Left renal pelvis (tissue), 4 donors: ENCODE measurements around the gene SOWAHA. TPM values are rescaled to one million over a fixed set of nuclear protein-coding genes. Genes with fewer than 3 reads are reported as not detected.
A peak's percentile ranks its signal among the peaks of the same experiment; 100 is the strongest.
"Not testable (repeated sequence)": the region's sequence is repeated elsewhere in the genome, so short reads cannot be mapped to it uniquely, and the experiment has no call there.

ENCODE experiments used
- DNase-seq, 4 donors: peaks; one replicate each; pipeline ENCODE4 v3.0.0-alpha.2; 2013; ENCODE audit warnings: low read depth in 4 of 4, low spot score in 3 of 4
- polyA plus RNA-seq, 4 donors: library from polyadenylated mRNA; unstranded; fragments of 120-200 nt; gene quantifications; one replicate each; pipeline ENCODE4 v1.2.1, GENCODE V29; 2013; ENCODE audit not compliant: insufficient read length in 4 of 4

The SOWAHA gene
- polyA plus RNA-seq, 4 donors: 0.12 to 5.1 (median 4.8) TPM

DNA sequence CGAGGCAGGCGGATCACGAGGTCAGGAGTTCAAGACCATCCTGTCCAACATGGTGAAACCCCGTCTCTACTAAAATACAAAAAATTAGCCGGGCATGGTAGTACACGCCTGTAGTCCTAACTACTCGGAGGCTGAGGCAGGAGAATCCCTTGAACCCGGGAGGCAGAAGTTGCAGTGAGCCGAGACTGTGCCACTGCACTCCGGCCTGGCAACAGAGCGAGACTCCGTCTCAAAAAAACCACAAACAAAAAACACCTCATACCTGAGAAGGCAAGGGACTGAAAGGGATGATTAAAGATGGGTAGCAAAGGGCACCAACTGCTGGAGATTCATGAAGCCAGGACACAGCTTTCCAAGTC is 6.3 kb upstream of the SOWAHA start:
- not testable (repeated sequence) for DNase-seq

DNA sequence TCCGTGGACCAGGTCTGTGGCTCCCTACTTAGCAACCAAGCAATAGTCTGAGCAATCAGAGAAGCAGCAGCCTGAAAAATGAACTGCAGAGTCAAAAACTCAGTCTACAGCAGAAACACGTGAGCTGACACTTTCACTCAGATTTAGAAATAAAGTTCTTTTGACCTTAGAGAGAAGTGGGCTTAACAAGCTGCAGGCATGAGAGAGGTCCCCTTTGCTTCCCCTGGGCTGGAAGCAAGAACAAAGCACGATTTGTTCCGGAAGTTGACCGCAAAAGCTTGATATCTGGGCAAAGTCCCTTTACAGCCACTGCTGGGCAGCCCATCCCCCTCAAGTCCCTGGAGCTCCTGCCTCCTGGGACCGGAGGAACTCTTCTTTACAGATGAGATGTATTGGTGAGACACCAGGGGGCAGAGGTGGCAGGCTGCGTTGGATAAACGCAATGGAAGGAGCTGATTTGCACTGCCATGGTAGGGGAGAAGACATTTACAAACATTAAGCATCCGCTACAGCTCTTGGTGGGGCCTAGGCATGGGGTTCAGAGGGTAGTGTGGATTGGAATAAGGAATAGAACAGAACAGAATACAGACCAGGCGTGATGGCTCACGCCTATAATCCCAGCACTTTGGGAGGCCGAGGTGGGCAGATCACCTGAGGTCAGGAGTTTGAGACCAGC is 5.8 kb upstream of the SOWAHA start:
- DNase-seq: no peak

DNA sequence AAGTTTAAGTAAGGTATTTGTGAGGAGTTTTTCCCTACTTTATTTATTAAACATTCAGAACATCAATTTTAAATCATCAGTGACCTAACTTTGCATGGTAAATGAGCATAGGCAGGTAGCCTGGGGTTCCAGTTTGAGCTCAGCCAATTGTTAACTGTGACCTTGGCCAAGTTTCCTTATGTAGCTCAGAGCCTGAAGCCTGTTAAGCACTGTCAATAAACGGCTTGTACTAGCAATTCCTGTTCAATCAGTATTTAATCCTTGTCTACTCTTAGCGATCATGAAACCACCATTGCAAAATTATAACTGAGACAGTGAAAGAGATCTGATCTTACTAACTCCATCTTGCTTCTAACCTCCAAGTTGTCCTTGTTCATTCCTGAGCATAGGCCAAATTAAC is 4.7 kb upstream of the SOWAHA start:
- no peak for DNase-seq

DNA sequence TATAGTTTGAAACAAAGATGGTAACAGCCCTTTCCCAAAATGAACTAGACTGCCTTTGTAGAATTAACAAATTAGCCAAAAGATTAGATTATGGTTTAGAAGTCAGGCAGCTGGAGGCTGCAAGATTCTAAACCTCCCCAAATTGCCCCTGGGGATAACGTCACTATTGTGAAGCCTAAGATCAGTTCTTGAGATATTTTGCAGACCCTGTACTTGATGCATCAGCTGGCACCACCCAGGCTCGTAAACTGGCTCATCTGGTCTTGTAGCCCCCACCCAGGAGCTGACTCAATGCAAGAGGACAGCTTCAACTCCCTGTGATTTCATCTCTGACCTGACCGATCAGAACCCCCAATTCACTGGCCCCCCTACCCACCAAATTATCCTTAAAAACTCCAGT is 4.2 kb upstream of the SOWAHA start:
- DNase-seq: no peak

DNA sequence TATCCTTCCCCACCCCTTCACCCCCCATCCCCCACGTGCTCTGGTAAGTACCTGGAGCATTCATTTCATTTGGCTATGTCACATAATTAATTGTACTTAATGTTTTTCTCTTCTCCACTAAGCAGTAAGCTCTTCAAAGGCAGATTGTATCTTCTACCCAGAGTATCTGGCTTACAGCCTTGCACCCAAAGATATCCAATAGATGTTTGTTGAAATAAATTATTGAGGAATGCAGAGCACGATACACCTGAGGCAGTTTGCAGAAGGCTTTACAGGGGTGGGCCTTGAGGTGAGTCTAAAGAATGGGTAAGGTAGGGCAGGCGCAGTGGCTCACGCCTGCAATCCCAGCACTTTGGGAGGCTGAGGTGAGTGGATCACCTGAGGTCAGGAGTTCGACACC is 2.5 kb upstream of the SOWAHA start:
- DNase-seq: no peak

DNA sequence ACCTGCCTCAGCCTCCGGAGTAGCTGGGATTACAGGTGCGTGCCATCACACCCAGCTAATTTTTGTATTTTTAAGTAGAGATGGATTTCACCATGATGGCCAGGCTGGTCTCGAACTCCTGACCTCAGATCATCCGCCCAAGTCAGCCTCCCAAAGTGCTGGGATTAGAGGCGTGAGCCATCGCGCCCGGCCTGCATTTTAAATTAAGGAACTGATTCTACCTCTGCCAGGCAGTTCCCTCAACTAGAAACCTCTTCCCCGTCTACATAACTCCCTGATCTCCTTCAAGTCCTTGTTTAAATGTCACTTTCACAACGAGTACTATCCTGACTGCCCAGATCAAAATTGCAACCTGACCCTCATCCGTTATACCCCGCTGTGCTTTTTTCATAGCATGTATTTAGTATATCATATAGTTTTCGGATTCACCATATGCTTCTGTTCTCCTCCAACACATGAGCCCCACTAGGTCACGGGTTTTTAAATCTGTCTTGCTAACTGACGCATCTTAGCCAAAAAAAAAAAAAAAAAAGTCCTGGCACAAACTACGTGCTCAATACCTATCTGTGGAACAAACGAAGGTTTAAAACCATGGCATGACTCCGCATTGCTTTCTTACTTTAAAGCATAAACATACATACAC is 858 bp upstream of the SOWAHA start:
- DNase-seq: no peak

DNA sequence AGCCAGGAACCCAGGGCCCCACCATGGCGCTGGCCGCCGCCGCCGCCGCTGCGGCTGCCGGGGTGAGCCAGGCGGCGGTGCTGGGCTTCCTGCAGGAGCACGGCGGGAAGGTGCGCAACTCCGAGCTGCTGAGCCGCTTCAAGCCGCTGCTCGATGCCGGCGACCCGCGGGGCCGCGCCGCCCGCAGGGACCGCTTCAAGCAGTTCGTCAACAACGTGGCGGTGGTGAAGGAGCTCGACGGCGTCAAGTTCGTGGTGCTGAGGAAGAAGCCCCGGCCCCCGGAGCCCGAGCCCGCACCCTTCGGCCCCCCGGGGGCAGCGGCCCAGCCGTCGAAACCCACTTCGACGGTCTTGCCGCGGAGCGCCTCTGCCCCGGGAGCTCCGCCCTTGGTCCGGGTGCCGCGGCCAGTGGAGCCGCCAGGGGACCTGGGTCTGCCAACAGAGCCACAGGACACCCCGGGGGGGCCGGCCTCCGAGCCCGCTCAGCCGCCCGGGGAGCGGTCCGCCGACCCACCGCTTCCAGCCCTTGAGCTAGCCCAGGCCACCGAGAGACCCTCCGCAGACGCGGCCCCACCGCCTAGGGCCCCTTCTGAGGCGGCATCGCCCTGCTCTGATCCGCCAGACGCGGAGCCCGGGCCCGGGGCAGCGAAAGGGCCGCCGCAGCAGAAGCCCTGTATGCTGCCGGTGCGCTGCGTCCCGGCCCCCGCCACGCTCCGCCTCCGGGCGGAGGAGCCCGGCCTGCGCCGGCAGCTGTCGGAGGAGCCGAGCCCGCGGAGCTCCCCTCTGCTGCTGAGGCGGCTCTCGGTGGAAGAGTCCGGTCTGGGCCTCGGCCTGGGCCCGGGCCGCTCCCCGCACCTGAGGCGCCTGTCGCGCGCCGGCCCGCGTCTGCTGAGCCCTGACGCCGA is 749 bp downstream of the SOWAHA start:
- no peak for DNase-seq

DNA sequence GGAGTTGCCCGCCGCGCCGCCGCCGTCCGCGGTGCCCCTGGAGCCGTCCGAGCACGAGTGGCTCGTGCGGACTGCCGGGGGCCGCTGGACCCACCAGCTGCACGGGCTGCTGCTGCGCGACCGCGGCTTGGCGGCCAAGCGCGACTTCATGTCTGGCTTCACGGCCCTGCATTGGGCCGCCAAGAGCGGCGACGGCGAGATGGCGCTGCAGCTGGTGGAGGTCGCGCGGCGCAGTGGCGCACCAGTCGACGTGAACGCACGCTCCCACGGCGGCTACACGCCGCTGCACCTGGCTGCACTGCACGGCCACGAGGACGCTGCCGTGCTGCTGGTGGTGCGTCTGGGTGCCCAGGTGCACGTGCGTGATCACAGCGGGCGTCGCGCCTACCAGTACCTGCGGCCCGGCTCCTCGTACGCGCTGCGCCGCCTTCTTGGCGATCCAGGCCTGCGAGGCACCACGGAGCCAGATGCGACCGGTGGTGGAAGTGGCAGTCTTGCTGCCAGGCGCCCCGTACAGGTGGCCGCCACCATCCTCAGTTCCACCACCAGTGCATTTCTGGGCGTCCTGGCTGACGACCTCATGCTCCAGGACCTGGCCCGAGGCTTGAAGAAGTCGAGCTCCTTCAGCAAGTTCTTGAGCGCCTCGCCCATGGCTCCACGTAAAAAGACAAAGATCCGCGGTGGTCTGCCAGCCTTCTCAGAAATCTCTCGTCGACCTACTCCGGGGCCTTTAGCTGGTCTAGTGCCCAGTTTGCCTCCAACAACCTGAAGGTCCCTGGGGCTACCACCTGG is 1.6 kb downstream of the SOWAHA start:
- DNase-seq: no peak

DNA sequence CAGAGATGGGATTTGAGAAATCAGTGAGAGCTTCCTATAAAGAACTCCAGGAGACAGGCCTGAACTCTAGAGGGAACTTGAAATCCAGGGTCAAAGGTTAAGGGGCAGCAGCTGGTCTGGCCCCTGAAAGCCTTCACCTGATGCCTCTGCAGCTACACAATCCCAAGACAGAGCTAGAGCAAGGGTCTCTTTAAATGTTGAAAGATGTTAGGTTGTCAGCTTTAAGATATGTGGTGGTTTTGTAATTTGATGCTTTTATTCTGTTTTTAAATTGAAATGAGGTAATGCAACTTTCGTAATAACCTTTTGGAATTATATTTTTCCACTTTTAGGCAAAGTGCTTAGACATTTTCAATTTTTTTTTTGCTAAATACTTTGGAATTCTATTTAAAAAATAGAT is 2.4 kb downstream of the SOWAHA start:
- no peak for DNase-seq

DNA sequence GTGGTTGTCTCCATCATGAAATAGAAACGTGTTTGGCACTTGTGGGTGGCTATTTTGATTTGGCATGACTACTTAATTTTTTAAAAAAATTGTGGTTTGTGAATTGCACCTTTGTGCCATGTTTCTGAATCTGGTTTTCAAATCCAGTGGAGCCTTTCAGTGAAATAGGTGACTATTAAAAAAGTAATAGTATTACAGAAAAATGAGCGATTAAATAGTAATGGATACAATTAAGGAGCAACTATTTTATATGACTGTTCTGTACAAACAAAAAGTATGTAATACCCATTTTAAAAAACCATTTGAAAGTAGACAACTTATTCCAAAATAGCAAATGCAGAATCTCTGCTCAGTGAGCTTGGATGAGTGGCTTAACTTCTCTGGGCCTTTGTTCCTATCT is 3.0 kb downstream of the SOWAHA start:
- DNase-seq: no peak

DNA sequence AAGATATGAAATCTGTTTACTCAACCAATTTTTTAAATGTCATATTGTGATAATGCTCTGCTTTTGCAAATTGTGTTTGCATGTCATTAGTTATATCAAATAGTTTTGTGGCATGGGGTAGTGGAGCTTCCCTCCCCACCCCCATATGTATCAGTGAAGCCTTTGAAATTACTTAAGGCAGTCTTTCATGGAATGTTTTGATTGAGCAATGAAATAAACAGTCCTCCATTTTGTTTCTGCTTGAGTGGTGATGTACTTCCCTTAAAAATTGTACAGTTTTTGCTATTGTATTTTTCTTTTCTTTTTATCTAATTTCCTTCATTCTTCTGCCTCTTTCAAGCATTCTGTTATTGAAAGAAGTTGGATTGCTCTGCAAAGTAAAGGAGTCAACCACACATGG is 3.5 kb downstream of the SOWAHA start:
- no peak for DNase-seq

DNA sequence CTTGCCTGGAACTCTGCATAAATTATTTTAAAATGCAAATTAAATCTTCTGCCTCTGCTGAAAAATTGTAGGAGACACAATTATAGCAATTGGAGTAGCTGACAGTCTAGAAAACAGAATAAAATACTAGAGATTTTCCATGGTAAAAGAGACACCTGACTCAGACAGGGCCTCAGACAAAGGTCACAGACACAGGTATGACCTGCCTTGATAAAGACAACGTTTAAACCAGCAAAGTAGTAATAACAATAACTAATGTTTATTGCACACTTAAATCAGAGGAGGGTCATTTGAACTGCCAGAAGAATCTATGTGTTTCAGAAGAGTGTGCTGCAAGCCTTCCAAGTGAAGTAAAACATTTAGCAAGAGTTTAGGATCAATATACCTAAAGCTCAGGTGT is 3.9 kb downstream of the SOWAHA start:
- DNase-seq: no peak

DNA sequence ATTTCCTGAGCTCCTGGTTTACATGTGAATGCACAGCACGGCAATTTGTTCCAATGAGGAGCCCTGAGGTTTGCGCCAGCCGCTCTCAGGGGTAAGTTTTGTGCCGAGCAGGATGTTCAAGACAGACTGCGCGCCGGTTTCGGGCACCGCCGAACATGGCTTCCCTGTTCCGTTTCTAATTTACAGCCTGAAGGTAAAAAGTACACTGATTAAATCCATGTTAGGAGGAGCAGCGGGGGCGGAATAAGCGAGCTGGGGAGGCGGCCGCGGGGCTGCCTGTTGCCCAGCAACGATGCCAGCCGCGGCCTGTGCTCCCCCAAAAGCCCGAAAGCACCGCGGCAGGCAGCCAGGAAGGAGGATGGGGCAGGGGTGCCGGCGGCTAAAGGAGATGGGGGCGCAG is 6.4 kb downstream of the SOWAHA start:
- no peak for DNase-seq

DNA sequence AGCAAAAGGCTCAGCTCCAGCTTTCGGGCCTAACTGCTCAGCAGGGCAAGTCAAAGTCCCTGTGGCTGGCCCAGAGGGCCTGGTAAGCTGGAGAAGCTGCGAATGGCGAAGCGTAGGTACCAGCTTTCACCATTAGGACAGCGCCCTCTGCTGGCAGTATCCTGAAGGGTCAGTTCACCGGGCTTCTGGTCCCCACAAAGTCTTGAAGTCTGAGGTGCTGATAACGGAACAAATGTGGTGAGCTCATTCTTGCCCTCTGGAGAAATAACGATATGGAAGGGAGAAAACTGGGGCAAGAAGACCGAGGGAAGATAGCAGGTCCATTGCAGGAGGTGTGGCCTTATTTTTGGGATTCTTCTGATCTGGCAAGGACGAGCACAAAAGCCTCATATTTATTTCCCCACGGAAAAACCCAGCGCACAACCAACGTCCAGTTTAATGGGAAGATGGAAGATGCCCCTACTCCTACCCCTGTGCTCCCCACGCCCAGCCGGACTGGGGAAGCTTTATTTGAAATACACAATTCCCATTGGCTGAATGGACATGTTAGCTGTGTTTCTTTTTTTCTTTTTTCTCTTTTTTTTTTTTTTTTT is 7.2 kb downstream of the SOWAHA start:
- peak in 2 of 4 donors; percentile 84 to 86 for DNase-seq

DNA sequence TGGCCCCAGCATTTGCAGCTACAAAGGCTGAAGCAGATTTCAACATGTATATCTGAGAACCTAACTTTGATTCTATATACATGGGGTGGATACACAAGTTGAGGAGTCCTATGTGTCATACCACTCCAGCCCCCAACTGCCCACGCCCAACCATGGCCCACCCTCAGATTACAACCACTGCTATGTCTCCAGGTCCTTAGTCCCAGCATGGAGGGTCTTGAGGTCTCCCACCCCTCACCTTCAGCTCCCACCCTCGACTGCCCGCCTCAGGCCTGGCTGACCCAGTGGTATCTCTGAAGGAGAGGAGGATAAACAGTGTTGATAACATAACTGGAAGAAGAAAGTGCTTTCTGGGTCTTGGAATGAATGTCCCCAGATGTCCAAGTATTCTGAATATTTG is 8.2 kb downstream of the SOWAHA start:
- DNase-seq: no peak

DNA sequence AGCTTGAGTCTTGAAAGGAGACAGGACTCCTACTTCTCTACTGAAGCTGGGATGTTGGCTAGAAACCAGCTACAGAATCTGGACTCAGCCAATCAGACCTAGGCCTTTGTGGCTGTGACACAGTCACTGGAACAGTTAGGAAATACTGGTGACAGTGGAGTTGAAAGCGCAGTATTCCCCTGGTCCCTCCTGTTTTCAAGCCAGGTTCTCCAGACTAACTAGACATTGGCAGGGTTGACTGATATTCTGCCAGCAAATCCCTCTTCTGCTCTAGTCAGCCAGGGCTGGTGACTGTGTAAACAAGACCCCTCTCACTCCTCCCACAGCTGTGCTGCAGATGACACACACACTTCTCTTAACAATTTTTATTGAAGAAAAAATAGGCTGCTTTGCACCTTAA is 8.7 kb downstream of the SOWAHA start:
- DNase-seq: no peak

DNA sequence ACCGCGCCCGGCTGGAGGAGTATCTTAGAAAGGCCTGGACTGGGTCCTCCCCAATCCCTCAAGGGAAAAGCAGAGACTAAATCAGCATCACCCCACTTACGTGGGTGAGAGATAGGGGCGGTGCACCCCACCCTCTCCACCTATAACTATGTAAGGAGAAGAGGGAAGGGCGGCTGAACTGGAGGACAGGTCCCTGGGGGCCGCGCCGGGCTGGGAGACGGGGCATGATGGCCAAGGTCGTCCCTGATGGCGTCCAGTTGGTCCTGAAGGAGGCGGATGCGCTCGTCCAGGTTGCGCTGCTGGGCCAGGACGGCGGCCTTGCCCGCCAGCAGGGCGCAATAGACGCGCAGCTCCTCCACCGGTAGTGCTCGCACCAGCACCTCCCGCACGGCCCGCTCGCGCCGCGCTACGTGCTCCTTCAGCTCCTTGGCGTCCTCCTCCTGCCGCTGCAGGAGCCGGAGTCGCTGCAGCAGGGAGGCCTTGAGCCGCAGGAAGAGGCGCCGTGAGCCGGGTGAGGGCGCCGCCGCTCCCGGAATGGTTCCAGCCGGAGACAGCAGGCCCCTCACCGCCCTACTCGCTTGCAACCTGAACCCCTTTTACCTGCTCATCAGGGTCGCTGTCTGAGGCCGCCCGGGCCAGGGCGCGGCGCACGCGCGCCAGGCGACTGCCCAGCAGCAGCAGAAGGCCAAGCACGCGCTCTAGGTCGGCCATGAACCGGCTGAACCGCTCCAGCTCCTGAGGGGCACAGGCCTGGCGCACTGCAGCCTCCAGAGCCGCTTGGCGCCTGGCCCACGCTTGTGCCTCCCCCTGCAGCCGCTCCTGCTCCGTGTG is 9.8 kb downstream of the SOWAHA start:
- DNase-seq: no peak

DNA sequence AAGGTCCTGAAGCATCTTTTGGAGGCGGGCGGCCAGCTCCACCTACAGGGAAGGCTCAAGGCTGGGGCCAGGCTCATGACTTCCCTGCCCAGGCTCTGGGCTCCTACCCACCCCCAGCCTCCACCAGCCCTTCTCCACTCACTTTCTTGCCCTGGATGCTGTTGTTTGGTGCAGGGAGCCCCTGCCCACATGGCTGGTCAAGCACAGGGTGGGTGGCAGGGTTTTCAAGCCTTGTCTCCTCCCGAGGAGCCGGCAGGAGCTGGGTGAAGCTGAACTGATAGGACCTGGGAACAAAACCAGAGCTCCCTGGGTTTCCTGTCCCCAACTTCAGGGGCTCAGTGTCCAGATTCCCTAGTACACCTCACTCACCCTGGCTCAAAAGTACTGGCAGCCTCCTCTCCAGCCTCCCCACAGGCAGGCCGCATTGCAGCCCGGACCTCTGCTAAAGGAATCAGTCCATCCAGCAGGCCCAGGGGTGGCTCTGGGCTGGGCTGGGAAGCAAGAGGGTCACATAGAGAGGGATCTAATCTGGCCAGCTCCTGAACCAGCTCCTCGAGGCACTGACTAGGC is 10.5 kb downstream of the SOWAHA start:
- DNase-seq: no peak

DNA sequence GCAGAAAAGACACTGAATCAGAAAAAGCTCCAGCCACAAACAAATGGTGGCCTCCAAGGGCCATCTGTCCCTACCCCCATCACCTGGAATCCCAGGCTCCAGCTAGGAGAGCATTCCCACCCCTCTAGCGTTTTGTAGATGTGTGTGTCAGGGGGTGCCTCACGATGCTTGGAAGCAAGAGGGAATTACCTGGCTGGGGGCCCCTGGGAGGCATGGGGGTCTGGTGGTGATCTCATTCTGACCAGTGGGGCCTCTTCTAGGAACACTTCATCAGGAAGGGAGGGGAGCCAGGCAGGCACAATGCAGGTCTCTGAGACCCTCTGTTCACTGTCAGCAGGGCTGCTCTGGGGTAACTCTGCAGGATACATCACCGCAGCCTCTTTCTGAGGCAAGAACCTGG is 11.3 kb downstream of the SOWAHA start:
- no peak for DNase-seq
